Renal cortical epithelial cell (primary cell): Measurements from ENCODE around the gene SCN8A. TPM values are rescaled to one million over a fixed set of nuclear protein-coding genes. Genes with fewer than 3 reads are reported as not detected.

Source experiments
- DNase-seq: peaks from one replicate; pipeline ENCODE4 v3.0.0-alpha.2; 2011; ENCODE audit warnings: low read depth
- total RNA-seq: library from RNA; depleted of rRNA; stranded (reverse); fragments of >200 nt; gene quantifications from 2 replicates; pipeline ENCODE4 v1.2.3, GENCODE V29; 2014

SCN8A gene
- total RNA-seq, 1 donor from 2014 or later: 1.1 TPM

DNA sequence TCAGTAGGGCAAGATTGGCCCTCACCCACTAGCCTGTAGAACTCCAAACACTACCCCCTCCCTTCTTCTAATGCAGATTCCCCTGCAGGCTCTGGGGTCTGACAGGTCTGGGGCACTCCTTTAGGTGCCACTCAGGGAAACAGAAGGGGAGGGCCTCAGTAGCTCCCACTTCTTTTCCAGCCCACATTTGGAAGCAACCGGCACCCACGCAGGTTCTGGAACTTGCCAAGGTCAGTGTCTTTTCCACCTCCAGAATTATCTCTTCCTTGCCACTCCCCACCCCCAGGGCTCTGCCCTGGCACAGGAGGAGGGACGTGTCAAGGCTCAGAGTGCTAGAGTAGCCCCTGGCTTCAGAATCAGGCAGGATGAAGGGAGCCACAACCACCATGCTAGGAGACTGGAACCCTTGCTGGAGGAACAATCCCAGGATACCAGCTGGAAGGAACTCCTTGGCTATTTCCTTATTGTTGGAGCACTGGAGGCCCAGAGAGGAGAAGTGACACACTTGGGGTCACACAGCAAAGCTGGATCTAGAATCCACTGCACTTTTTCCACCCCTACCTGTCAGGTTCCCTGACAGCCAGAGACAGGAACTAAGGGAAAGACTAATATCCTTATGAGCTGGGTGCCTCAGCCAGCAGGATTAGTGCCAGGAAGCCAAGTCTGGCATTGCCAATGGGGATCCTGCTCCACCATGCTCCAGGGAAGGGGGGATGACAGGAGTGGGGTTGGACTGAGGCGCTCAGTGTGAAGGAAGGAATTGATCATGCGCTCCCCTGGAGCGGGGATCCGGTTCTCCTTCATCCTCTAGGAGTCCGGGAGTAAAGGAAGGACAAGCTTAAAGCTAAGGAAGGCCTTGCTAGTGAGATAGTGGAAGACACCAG is 259.3 kb downstream of the SCN8A start:
- DNase-seq: no peak

DNA sequence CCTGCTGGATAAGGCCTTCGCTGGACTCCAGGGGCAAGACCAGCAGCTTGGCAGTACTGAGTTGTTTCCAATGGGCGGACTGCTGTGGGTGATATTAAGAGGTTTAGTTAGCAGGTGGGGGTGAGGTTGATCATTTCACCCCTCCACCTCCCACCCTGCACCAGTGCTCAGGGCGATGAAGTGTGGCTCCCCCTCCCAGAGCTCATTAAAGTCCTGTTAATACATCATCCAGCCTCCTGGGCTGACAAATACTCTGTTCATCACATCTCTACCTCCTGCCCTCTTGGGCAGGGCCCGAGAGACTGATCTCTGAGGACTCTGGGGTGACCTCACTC is 259.9 kb downstream of the SCN8A start:
- peak; percentile 59 for DNase-seq

DNA sequence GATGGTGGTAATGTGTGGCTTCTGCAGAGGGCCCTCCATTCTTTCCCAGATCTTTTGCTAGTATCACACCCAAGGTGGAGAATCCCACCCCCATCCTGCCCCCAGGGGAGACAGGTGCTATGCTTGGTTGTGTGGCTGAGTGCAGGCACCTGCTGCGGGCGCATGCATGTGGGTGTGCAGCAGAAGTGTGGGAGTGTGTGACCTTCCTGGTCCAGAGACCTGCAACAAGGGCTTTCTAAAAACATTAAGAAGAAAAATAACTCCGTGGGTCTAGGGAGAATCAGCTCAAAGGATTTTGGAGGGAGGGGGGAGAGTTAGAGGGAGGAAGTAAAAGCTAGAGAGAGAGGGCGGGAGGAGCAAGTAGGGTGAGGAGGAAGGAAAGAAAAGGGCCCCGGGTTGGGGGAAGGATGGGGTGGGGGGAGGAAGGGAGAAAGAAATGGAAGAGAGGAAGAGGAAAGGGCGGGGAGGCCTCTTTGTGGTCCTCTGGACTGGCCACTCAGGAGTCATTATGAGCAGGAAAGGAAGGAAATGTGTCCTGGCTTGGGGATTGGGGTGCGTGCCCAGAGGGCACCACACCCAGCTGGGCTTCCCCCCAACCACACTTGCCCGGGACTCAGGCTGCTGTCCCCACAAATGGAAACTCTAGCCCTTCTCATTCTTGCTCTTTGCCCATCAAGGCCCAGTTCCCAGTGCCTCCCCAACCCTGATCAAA is 260.5 kb downstream of the SCN8A start:
- DNase-seq: no peak

DNA sequence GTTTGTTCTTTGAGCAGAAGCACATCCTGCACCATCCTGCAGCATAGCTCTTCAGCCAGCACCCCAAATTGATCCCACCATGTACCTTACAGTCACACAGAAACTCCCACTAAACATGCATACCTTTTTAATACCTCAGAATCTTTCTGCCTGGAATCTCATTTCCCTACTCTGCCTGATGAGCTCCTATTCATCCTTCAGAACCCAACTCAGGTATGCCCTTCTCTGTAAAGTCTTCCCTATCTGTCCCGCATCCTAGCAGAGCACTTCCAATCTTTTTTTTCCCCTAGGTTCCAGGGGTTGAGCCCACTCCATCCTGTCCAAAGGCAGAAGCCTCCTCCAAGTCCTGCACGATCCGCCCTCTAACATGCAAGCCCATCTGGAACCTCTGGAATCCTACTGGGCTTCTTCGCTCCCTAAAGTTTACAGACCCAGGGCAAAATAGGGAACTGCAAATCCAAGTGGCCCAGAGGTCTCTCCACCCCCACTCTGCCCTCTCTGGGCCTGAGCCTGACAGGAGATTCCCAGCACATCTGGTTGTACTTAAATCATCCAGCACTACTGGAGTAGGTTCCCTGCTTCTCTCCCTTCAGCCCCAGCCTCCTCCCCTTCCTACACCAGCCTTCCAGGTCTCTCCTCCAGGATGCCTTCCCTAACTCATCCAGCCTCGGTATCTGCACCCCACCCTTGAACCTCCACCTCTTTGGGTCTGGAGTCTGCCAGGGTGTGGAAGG is 261.5 kb downstream of the SCN8A start:
- no peak for DNase-seq

DNA sequence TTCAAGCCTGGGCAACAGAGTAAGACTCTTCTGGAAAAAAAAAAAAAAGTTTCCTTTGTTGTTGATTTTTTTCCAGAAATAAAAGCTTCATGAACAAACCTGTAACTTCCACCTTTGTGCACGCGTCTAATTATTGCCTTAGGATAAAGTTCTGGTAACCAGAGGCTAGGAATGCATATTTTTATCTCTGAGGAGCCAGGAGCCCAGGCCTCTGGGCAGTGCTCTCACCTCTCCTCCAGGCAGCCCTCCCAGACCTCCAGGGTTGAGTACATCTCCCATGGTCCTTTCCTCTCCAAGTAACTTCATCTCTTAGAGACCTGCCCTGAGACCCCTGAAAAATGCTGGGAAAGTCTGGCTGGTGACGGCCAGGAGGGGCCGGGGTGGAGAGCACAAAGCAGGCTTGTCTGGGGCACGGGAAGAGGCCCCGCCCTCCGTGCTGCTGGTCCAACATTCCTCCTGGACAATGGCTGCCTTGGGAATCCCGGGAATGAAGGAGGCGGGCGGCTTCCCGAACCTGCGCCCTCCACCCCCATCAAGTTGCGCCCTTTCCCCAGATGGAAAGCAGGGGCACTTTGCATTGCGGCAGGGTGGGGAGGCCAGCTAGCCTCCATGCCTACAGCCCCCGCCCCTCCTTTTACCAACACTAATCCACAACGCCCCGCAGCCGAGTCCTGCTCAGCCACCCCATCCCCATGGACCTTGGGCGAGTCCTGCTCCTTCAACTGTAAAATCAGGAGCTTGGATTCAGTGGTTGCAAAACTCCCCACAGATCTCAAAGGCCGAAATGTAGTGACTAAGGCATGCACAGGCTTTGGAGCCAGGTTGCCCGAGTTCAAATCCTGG is 264.8 kb downstream of the SCN8A start:
- DNase-seq: peak; percentile 93

DNA sequence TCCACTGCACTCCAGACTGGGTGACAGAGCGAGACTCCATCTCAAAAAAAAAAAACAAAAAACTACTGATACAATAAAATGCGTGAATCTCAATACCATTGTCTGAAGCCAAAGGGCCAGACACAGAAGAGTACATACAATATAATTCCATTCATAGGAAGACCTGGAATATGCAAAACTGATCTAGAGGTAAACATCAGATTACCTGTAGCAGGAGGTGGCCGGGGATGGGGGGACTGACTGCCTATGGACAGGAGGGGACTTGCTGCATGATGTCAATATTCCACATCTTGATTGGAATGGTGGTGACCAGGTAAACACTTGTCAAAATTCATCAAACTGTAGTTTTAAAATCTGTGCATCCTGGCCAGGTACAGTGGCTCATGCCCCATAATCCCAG is 270.0 kb downstream of the SCN8A start:
- DNase-seq: no peak

Other genes with a start within 250 kb of the SCN8A start
- gene CELA1, start 244.6 kb upstream of the SCN8A start, total RNA-seq: not detected in 2 replicates
- gene GALNT6, start 199.8 kb upstream of the SCN8A start, total RNA-seq: 41.6 and 93.3 TPM in 2 replicates
- 1.0 and 2.1 TPM in 2 replicates for gene SLC4A8, start 166.4 kb upstream of the SCN8A start, total RNA-seq